Forelimb muscle (tissue), 1 donor: Measurements from ENCODE around the gene ARPP19. TPM values are rescaled to one million over a fixed set of nuclear protein-coding genes. Genes with fewer than 3 reads are reported as not detected.
"Not testable (repeated sequence)": the region's sequence is repeated elsewhere in the genome, so short reads cannot be mapped to it uniquely, and the experiment has no call there.

Experiments used
- DNase-seq: peaks from one replicate; pipeline ENCODE4 v3.0.0-alpha.2; 2013; ENCODE audit warnings: low read depth
- polyA plus RNA-seq: library from polyadenylated mRNA; unstranded; fragments of 120-200 nt; gene quantifications from one replicate; pipeline ENCODE4 v1.2.1, GENCODE V29; 2013; ENCODE audit not compliant: insufficient read length

The ARPP19 gene
- polyA plus RNA-seq, 1 donor = 64.8 TPM

DNA sequence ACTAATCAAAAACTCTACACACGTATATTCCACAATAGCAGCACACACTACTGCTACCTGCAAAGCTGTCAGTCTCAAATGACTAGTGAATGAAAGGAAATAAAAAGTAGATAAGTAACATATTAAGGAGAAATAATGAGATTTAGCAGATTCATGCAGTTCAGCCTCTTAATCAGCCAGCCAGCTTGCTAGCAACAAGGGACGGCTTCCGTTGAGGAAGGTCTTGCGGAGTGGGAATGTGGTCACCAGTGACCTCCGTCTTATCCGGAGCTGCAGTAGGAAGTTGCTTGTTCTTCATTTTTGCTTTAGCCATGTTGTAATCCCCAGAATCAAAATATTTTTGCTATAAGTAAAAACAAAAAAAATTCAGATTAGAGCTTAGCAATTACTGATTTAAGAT lies 17.1 kb downstream of the ARPP19 start:
- DNase-seq = no peak

DNA sequence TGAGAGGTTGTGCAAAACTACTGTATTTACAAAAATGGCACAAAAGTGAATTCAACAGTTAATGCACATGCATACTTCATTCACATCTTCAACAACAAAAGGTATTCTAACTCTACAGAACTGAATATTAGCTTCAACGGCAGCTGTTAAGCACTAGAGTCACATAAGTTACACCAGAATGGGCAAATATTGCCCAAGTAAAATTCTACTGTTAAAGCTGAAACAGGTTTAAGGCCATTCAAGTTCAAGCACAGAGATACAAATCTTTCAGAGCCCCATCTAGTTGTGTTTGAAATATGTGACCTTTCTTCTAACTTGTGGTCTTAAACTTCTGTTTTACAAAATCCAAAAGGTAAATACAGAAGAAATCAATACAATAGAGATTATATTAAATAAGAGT lies 17.6 kb downstream of the ARPP19 start:
- not testable (repeated sequence) for DNase-seq

DNA sequence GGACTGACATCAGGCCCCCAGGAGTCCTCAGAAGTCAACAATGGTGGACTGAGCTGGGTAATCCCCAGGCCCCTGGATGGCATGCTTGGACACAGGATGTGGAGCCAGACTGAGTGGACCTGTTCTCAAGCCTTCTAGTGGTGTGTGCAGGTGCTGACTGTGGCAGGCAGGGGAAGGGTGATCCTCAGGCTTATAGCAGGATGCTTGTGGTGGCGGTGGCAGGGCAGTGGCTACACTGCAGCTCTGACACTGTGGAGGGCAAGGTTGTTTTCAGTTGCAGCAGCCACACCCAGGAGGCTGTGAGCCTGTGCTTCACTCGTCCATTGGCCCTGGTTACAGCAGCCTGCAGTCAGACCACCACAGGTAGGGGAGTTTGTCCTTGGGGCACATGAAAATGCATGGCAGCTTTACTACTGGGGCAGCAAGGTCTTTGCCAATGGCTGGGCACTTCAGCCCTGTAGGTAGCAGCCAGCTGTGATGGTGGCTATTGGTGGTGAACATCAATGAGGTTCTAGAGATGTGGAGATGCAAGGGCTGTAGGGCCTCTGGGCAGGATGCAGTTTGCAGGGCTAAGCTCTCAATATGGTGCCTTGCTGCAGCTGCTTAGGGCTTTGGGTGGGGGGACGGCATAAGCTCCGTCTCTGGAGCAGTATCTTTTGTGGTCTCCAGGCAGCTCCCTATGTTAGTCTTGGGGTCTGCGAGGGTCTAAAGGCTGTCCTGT lies 22.6 kb downstream of the ARPP19 start:
- DNase-seq = no peak

DNA sequence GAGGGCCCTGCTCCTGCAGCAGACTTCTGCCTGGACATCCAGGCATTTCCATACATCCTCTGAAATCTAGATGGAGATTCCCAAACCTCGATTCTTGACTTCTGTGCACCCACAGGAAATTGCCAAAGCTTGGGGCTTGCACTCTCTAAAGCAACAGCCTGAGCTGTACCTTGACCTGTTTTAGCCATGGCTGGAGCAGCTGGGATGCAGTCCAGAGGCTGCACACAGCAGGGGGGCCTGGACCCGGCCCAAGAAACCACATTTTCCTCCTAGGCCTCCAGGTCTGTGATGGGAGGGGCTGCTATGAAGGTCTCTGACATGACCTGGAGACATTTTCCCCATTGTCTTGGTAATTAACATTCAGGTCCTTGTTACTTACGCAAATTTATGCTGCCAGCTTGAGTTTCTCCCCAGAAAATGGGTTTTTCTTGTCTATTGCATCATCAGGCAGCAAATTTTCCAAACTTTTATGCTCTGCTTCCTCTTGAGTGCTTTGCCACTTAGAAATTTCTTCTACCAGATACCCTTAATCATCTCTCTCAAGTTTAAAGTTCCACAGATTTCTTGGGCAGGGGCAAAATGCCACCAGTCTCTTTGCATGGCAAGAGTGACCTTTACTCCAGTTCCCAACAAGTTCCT lies 28.3 kb downstream of the ARPP19 start:
- DNase-seq = no peak

DNA sequence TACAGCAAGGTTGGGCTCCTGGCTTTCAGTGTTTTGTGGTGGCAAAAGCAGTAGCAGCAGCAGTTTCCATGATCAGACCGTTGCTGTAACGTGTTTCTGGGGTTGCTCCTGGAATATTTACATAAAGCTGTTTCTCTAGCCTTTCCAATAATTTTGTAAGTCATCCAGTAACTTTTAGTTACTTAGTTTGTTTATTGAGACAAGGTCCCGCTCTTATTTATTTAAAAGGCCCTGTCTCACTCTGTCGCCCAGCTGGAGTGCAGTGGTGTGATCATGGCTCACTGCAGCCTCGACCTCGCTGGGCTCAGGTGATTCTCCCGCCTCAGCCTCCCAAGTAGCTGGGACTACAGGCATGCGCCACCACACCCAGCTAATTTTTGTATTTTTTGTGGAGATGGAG lies 31.4 kb downstream of the ARPP19 start:
- no peak for DNase-seq

DNA sequence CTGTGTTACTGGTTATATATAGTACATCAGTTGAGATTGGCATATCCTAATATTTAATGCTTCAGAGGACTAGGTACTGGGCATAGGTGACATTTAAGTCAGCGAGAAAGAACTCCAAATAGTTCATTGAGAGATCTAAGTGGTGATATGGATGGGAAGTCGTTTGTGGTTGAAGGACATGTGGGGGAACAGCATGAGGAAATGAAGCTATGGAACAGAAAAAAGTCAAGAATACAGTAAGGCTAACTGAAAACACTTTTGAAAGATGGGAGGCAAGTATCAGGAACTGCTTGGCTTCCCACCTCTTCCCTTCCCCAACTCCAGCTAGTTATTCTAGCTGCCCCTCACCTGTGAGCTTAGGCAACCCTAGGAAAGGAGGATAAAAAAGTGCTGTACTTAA lies 36.4 kb downstream of the ARPP19 start:
- DNase-seq = no peak

DNA sequence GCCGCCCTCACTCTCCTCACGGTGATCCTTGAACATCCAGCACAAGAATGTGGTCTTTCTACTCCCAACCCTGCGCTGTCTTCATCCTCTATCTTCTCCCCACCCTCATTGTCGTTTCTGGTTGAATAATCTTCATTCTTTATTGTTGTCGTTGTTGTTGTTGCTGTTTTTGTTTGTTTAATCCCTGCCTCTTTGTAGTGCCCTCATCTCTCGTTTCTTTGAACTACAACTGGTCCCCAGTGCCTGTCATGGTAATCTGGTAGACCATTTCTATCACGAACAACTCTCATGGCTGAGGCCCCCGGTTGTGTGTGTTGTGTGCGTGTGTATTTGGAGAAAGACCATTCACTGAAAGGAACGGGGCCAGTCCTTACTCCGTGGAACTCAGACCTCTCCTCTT lies 38.9 kb downstream of the ARPP19 start:
- DNase-seq = no peak

DNA sequence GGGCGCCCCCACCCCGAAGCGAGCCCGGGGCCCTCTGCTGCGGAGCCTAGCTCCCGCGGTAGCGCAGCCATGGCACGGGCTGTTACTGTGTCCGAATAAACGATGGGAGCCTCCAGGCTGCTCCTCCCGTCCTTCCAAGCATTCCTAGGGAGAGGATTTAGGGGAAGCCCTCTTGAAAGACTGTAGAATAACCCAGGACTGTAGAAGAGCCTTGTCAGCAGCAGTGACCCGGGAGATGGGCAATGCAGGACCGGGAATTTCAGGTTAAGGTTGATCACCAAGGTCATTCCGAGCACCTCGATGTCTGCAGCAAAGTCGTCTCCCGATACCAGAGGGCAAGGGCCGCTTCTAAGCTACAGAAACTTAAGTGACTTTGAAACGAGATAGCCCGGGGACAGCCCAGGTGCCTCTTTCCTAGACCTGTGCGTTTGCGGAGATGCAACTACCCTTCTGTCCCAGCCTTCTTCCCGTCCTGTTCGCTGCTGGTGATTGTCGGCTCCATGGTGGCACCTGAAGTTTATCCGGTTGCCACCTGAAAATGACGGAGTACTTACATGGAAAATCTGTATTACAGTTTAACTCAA lies 39.4 kb downstream of the ARPP19 start:
- DNase-seq = no peak

DNA sequence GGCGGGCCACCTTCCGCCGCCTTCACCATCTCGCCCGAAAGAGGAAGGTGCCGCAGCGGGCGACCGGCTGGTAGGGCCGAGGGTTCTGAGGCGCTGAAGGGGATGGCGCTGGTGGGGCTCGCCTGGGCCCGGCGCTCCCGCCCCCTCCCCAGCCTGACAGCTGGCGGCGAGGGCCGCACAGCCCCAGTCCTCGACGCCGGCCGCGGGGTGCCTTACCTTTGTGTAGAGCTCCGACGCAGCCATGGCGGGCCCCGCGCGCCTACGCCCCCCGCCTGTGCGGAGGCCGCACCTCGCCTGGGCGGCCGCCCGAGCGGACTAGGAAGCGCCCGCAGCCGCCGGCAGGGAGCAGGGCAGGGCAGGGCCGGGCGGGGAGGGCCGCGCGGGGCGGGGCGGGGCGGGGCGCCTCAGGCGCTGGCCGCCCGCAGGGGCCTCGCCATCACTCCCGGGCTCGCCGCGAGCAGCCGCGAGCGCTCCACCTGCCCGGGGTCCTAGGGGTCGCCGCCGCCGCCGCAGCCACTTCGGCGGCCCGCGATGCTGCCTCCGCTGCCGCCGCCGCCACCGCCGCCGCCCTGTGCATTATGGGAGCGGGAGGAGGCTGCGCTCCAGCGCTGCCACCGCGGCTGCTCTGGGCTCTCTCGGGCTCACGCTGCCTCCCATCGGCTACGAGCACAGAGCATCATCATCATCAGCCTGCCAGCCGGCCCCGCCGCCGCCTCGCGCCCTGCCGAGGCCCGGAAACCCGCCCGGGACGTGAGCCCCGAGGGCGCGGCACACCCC lies 40.1 kb downstream of the ARPP19 start, which contains the start of gene MYO5A:
Gene MYO5A, minus strand, starts transcription at position 317 of the 777 bp plus-strand sequence. Its CDS starts 74 bp downstream, at position 243.
- no peak for DNase-seq

DNA sequence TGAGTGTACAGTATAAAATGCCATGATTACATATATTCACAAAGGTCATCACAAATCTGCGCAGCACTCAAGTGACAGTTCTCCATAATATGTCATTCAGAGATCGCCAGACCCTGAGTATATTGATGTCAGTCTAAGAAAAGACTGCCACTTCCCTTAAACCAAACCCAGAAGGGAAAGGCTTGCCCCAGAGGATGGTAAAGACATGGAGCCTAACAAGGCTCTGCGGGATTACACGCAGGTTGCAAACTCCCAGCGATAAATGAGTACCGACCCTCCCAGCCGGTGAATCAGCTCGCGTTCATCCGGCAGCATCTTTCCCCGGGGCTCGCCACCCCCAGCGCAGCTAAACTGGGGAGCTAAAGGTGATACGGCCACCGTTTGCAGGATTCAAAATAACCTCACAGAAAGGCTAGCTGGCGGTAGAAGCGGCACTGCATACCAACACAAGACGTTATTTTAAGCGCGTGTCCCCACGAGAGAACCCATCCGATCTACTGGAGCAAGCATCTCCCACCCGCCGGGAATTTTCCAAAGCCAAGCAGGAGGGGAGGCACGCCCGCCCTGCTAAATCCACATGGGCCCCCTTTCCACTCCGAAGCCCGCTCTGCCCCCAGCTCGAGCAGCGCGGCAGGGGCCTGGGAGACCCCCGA lies 40.8 kb downstream of the ARPP19 start:
- DNase-seq = no peak

DNA sequence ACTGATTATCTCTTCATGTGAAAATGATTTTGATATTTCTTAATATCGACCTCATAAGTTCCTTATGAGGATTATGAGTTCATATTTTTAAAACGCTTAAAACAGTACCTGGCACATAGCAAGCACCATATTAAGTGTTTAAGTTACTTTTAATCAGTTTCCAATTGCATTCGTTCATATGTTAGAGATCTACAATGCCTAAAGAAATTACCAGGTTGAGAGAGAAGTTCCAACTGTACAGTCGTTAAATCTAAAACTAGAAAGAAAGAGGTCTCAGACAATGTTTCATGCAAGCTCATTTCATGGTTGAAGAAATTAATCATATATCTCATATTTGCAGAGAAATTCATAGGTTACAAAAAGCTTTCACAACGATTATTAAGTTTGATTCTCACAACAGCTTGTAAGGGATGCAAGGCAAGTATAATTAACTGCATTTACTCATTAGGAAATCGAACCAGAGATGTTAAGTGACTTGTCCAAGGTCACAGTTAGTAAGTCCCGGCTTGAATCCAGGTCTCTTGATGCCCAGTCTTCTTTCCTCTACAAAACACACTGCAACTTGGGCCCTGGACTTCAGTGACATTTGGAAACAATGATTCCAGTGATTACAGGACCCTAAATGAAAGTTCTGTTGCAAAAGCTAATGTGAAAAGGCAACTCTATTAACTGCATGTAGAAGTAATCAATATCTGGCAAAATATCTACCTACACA lies 41.5 kb downstream of the ARPP19 start:
- DNase-seq = no peak

DNA sequence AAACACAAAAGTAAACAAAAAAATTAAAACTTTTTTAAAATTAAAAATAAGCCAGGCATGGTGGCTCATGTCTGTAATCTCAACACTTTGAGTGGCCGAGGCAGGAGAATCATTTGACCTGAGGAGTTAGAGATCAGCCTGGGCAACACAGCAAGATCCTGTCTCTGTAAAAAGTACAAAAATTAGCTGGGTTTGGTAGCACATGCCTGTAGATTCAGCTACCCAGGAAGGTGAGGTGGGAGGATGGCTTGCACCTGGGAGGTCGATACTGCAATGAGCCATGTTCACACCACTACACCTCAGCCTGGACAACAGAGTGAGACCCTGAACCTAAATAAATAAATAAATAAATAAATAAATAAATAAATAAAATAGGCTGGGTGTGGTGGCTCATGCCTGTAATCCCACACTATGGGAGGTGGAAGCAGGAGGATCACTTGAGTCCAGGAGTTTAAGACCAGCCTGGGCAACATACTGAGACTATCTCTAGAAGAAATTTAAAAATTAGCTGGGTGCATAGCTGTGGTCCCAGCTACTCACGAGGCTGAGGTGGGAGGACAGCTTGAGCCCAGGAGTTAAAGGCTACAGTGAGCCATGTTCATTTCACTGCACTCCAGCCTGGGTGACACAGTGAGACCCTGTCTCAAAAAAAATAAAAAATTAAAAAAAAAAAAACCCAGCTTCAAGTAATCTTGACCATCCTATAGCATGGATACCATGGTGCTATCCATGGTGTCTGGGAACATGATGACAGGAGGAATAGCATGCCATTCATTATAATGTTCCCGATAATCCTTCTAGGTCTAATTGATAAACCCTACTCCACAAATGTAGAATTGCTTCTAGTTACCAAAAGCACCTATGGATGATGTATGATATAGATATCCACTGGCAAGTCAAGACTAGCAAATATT lies 44.4 kb downstream of the ARPP19 start:
- DNase-seq = no peak

DNA sequence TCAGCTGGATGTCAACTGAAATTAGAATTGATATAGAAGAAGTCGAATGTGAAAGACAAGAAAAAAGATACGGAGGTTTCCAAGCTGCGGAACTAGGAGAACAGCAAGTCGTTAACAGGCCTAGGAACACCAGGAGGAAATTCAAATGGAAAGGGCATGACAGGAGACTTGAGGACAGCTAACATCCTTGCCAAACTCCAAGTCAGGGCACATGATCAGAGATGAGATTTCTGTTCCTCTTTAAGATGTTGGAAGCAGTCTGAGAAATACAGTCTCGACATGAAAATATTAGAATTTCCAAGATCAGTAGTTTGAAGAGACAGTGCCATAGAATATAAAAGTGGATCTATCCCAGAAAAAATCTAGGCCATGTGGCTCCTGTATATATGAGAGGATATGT lies 45.2 kb downstream of the ARPP19 start:
- no peak for DNase-seq

DNA sequence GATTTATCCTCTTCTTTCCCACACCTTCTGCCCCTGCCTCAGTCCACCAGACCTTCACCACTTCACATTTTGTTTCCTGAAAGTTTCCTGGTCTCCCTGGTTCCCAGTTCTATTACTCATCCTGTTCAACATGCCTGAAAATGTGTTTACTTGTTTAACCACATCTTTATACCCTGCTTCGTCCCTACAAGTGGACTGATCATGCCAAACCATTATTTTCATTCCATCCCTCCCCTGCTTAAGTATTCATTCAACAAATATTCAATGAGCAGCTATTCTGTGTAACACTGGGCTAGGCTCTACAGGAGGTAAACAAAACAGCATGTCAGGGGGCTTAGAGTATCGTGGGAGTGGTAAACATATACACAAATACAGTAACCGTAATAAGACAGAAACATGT lies 45.6 kb downstream of the ARPP19 start:
- no peak for DNase-seq

DNA sequence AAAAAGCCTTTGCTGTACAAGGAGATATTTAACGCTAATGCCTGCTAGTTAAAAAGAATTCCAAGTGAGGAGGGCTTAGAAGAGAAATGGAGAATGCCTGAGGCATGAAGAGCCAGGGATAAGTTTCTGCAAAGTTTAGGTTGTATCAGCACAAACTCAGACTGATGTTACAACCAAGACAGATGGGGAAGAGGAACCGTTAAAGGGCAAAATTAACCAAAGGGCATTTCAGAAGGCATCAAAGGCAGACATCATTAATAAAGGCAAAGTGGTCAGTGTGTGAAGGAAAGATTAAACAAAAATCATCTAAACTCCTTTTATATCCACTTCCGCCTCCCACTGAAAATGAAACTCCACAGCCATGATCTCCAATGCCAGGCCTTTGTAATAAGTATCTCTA lies 47.1 kb downstream of the ARPP19 start:
- no peak for DNase-seq

DNA sequence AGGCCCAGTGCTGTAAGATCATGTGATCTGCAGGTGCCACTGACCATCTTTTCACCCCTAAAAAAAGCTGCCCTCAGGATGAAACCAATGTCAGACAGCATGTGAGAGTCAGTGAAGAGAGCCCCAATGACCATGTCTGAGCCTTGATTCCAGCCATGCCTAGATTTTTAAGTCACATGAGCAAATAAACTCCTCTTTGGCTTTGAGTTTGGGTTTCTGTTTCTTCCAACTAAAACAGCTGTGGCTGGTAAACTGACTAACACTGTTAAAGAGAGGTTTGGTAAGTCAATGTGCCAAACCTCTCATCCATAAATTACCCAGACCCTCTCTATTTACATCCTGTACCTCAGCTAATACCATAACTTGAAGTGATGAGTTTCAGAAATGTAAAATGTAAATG lies 48.4 kb downstream of the ARPP19 start:
- no peak for DNase-seq

DNA sequence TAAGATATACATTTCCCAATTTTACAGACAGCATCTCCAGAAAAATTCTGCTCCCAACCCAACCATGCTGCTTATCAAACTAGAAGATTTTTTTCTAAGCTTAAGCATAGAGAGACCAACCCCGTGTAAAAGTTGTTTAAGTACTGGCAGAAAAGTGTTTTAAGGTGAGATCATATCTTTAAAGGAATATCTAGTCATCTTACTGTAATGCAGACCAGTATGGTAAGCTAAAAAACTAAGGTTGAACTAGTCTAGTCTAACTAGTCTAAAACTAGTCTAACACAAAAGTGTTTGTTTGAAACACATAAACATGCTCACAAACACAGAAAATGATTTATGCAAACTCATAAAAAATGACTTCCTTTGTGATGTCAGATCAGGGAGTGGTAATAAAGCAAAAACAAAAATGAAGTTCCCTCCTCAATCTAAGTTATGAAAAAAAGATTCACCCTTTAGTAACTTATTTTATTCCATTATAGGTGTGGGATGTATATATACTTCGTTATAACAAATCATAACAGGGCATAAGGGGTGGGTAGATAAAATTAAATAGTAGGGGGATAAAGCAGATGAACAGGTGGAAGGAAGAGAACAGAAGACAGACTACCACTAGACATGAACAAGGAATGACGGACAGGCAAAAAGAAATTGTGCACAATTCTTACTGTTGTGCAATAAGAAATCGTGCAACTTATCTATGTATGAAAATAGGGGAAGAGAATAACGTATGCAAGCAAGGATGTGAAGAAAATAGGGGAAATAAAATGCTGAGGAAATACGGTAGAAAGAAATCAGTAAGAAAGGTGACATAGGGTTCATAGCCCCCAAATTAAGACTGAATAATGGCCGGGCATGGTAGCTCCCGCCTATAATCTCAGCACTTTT lies 50.1 kb downstream of the ARPP19 start:
- no peak for DNase-seq

DNA sequence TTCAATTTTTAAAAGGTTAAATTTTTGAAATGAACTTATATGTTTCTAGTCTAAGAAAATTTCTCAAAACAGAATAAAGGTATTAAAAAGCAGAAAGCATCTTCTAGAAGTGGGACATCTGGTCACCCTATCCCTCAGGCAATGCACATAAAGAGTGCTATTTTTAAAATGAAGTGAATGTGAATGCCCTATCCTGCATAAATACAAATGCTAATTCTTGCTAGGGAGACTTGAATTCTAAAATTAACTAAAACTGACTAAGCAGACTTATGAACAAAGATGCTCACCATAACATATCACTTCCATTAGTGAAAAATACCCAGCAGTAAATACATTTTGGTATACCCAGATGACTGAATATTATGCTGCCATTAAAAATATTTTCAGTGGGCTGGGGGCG lies 51.8 kb downstream of the ARPP19 start:
- no peak for DNase-seq

DNA sequence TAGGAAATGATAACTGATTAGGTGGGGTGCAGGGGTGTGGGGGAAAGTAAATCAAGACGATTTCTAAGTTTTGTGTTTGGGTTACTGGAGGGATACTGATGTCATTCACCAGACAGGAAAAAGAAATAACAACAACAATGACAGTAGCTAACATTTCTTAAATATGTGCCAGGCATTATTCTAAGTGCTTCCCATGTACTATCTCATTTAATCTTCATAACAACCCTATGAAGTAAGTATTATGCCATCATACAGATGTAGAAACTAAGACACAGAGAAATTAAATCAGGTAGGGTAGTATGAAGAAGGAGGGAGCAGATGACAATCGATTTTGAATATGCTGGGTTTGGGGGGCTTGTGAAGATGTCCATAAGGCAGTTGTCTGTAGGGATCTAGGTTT lies 53.5 kb downstream of the ARPP19 start:
- no peak for DNase-seq
